Measurements from ENCODE around the gene ADIPOR2.

Gene ADIPOR2

GRCh38 chr12:1695886-1696670 lies 5.2 kb downstream of the ADIPOR2 start:
- TF ChIP-seq CTCF (IDR thresholded peaks at IDR 0.05; ENCODE audit: low read depth, low read length), result no peak
- no peak overlapping the region for H3K4me3 ChIP-seq (ENCODE audit: low read depth, low read length)

- H3K4me3 ChIP-seq (ENCODE audit: low read depth, low read length), result no peak overlapping the region
- no peak for TF ChIP-seq CTCF (IDR thresholded peaks at IDR 0.05; ENCODE audit: low read depth, low read length)
These were observed 5.9 kb downstream of the ADIPOR2 start for GRCh38 chr12:1696800-1697199.

GRCh38 chr12:1697271-1697670 lies 6.4 kb downstream of the ADIPOR2 start:
- H3K4me3 ChIP-seq (ENCODE audit: low read depth, low read length), result no peak overlapping the region
- no peak for TF ChIP-seq CTCF (IDR thresholded peaks at IDR 0.05; ENCODE audit: low read depth, low read length)

GRCh38 chr12:1698720-1699119 lies 7.8 kb downstream of the ADIPOR2 start:
- no peak for TF ChIP-seq CTCF (IDR thresholded peaks at IDR 0.05; ENCODE audit: low read depth, low read length)
- no peak overlapping the region for H3K4me3 ChIP-seq (ENCODE audit: low read depth, low read length)

- TF ChIP-seq CTCF (IDR thresholded peaks at IDR 0.05; ENCODE audit: low read depth, low read length), result no peak
These were observed 11.8 kb downstream of the ADIPOR2 start for GRCh38 chr12:1702713-1703112.

GRCh38 chr12:1703771-1704722 lies 13.2 kb downstream of the ADIPOR2 start:
- no peak for TF ChIP-seq CTCF (IDR thresholded peaks at IDR 0.05; ENCODE audit: low read depth, low read length)
- H3K4me3 ChIP-seq (ENCODE audit: low read depth, low read length), result no peak overlapping the region

More at GRCh38 chr12:1702713-1703112, 11.8 kb downstream of the ADIPOR2 start:
- no peak overlapping the region for H3K4me3 ChIP-seq (ENCODE audit: low read depth, low read length)

All from WI38 (cell line).